ENCODE measurements around the gene MRPL52.

Gene MRPL52

DNA sequence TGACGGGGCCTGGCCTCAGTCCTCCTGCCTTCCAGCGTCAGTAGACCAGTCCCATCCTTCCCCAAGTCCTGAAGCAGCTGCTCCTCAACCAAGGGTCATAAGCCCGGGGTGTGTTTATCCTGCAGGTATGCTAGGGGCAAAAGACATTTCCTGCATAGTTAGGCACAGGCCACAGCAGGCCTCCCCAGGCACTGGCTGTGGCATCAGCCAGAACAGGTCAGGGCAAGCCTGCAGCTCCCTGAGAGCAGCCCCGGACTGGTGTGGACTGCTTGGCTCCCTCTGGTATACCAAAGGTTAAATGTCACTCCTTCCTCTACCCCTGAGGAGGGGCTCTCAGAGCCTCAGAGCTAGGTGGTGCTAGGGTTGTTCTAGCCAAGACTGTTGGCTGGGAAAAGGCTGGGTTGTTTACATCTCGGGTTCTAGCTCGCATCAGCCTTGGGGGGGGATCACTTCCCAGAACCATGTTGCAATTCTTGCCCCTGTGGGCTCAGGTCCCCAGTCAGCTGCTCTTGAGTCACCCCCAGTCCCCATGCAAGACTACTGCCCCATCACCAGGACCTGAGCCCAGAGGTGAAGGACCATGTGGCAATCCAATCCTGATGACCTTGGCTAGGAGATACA, 9.6 kb downstream of the MRPL52 start:
- no peak for DNase-seq (ENCODE audit: low read depth, low spot score)
- in situ Hi-C loops (cut with HindIII; ENCODE audit: low sequenced_read_pairs), result no loop called here
- TF ChIP-seq, protein P1, sequence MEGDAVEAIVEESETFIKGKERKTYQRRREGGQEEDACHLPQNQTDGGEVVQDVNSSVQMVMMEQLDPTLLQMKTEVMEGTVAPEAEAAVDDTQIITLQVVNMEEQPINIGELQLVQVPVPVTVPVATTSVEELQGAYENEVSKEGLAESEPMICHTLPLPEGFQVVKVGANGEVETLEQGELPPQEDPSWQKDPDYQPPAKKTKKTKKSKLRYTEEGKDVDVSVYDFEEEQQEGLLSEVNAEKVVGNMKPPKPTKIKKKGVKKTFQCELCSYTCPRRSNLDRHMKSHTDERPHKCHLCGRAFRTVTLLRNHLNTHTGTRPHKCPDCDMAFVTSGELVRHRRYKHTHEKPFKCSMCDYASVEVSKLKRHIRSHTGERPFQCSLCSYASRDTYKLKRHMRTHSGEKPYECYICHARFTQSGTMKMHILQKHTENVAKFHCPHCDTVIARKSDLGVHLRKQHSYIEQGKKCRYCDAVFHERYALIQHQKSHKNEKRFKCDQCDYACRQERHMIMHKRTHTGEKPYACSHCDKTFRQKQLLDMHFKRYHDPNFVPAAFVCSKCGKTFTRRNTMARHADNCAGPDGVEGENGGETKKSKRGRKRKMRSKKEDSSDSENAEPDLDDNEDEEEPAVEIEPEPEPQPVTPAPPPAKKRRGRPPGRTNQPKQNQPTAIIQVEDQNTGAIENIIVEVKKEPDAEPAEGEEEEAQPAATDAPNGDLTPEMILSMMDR (IDR thresholded peaks at IDR 0.05; ENCODE audit: low read depth, low read length), result no peak
- peak overlapping the region; percentile 99 for H3K4me3 ChIP-seq (ENCODE audit: low read depth, low read length)

- TF ChIP-seq, protein P1 (IDR thresholded peaks at IDR 0.05; ENCODE audit: low read depth, low read length), result no peak
- in situ Hi-C loops (cut with HindIII; ENCODE audit: low sequenced_read_pairs), result no loop called here
- no peak for DNase-seq (ENCODE audit: low read depth, low spot score)
- no peak overlapping the region for H3K4me3 ChIP-seq (ENCODE audit: low read depth, low read length)
Measured at GRCh38 chr14:22841311-22841710, 11.6 kb downstream of the MRPL52 start.

DNA sequence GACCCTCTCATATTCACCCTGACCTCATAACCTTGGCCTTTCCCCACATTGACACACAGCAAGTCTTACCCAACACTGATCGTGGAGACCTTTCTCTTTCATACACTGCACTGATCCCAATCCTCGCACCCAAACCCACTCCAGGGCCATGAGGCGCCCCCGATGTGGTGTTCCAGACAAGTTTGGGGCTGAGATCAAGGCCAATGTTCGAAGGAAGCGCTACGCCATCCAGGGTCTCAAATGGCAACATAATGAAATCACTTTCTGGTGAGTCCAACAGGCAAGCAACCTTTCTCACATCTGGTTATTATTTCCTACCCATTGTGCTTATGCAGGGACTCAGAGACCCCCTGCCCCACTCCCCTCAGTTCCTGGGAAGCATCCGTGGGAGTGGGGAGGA, 12.1 kb downstream of the MRPL52 start:
- no peak for DNase-seq (ENCODE audit: low read depth, low spot score)
- H3K4me3 ChIP-seq (ENCODE audit: low read depth, low read length), result no peak overlapping the region
- in situ Hi-C loops (cut with HindIII; ENCODE audit: low sequenced_read_pairs), result no loop called here
- TF ChIP-seq, protein P1 (IDR thresholded peaks at IDR 0.05; ENCODE audit: low read depth, low read length), result no peak

- in situ Hi-C loops (cut with HindIII; ENCODE audit: low sequenced_read_pairs), result no loop called here
- TF ChIP-seq, protein P1 (IDR thresholded peaks at IDR 0.05; ENCODE audit: low read depth, low read length), result no peak
- no peak overlapping the region for H3K4me3 ChIP-seq (ENCODE audit: low read depth, low read length)
- no peak for DNase-seq (ENCODE audit: low read depth, low spot score)
Measured at GRCh38 chr14:22842211-22843122, 12.8 kb downstream of the MRPL52 start.

GRCh38 chr14:22843123-22843925, 13.6 kb downstream of the MRPL52 start:
- no peak overlapping the region for H3K4me3 ChIP-seq (ENCODE audit: low read depth, low read length)
- TF ChIP-seq, protein P1 (IDR thresholded peaks at IDR 0.05; ENCODE audit: low read depth, low read length), result no peak
- in situ Hi-C loops (cut with HindIII; ENCODE audit: low sequenced_read_pairs), result no loop called here
- no peak for DNase-seq (ENCODE audit: low read depth, low spot score)

All from astrocyte of the spinal cord (primary cell).